K562 treated with DMSO at 1 percent for 48 hours (cell line): ENCODE results near the gene SPATA16. TPM values are rescaled to one million over a fixed set of nuclear protein-coding genes. Genes with fewer than 3 reads are reported as not detected.

Experiments used
- total RNA-seq: library from RNA; unstranded; fragments of 300-600 nt; gene quantifications from 2 replicates; pipeline ENCODE4 v1.2.3, GENCODE V29; 2022; ENCODE audit warnings: low replicate concordance; ENCODE audit errors: extremely low read depth

Gene SPATA16, protein sequence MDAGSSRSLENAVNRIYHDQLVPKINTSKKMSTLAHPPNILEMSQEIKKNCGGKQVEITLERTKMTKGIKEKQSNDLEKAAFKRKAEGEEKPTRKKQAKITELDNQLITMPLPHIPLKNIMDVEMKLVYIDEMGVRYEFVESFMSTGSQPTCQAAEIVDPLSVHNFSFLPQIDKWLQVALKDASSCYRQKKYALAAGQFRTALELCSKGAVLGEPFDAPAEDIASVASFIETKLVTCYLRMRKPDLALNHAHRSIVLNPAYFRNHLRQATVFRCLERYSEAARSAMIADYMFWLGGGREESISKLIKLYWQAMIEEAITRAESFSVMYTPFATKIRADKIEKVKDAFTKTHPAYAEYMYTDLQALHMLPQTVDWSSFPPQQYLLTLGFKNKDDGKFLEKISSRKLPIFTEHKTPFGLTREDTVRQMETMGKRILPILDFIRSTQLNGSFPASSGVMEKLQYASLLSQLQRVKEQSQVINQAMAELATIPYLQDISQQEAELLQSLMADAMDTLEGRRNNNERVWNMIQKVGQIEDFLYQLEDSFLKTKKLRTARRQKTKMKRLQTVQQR
- total RNA-seq = not detected in 2 replicates

DNA sequence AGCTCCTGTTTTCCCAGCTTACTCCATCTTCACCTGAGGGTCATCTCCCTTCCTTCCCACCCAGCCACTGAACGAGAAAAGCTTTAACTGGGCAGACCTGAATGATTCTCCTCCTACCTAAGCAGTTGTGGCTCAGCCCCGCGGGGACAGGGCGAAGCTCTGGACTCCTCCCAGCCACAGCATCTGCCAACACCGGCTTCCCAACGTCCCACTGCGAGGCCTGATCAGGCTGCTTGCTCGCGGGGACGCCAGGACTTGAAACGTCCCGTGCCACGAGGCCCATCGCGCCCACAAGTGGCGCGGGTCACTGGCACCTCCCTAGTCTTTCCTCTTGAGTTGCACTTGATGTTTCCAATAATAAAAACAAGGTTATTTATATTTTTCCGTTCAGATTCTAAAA is at the start of gene SPATA16:
Gene SPATA16 (minus strand): TSS at position 250 of the 400 bp plus-strand sequence. CDS start 23,504 bp downstream, outside the sequence.

